Liver (tissue), 2 donors: ENCODE data around the gene MYOM3.

ENCODE experiments used
- MAX ChIP-seq: IDR thresholded peaks from 2 replicates; pipeline ENCODE4 v1.6.1; 2016; ENCODE audit warnings: antibody characterized with exemption
- YY1 ChIP-seq: IDR thresholded peaks from 2 replicates; pipeline ENCODE4 v1.6.1; 2016; ENCODE audit warnings: antibody characterized with exemption, mild to moderate bottlenecking
- TF ChIP-seq, protein P1 (sequence below): fragments of 150-350 bp; IDR thresholded peaks from 2 replicates; pipeline ENCODE4 v1.5.1; 2017; ENCODE audit warnings: improper control_type of control experiment, low read depth, low read length; ENCODE audit not compliant: missing input control
- donor health status: healthy.

DNA sequence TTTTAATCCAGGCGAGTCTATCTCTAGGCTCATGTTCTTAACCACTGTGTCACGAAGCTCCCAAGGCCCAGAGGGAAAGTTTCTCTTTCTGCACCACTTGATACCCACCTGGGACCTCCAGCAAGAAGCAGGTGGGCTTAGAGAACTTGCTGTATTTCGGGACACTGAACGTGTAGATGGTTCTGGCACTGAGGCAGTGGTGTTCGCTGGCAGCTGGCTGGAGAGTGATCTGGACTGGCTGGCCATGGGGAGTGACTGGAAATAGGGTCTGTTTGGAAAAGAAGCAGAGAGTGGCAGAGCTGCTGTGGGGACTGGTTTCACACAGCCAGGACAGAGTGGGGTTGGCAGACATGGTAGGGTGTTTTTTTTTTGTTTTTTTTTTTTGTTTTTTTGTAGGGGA lies 47.4 kb upstream of the MYOM3 start:
- TF ChIP-seq, protein P1, sequence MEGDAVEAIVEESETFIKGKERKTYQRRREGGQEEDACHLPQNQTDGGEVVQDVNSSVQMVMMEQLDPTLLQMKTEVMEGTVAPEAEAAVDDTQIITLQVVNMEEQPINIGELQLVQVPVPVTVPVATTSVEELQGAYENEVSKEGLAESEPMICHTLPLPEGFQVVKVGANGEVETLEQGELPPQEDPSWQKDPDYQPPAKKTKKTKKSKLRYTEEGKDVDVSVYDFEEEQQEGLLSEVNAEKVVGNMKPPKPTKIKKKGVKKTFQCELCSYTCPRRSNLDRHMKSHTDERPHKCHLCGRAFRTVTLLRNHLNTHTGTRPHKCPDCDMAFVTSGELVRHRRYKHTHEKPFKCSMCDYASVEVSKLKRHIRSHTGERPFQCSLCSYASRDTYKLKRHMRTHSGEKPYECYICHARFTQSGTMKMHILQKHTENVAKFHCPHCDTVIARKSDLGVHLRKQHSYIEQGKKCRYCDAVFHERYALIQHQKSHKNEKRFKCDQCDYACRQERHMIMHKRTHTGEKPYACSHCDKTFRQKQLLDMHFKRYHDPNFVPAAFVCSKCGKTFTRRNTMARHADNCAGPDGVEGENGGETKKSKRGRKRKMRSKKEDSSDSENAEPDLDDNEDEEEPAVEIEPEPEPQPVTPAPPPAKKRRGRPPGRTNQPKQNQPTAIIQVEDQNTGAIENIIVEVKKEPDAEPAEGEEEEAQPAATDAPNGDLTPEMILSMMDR = no peak
- no peak for TF ChIP-seq MAX
- TF ChIP-seq YY1 = no peak
